ENCODE data around the gene DYNAP. TPM values are rescaled to one million over a fixed set of nuclear protein-coding genes. Genes with fewer than 3 reads are reported as not detected.

The DYNAP gene
- total RNA-seq, 2 donors from 2014 or later, result not detected

DNA sequence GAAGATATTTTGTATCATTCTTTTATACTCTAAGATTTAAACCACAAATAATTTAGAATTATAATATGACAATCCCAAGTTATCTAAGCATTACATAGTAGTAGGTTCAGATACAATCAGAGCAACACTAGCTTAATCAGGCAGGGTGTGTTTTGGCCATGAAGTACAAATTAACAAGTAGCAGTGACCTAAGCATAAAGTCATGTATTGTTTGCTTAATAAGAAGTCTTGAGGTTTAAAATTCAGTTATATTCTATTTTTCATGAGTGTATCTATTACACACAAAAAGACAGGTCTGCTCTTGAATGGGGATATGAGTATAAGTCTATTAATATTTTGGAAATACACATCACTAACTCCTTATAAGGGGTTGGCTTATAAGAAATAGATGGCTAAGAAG, 39.9 kb downstream of the DYNAP start:
- H3K4me1 ChIP-seq, result no peaks in the 10 kb centered on the region
- no peak for DNase-seq
- H3K36me3 ChIP-seq, result no peaks in the 10 kb centered on the region
- no peak overlapping the region for H3K9ac ChIP-seq (ENCODE audit: low read depth in 2 of 2, low read length in 2 of 2)
- H3K4me3 ChIP-seq, result no peak overlapping the region
- no peak overlapping the region for H3K27ac ChIP-seq
- TF ChIP-seq, protein P1, sequence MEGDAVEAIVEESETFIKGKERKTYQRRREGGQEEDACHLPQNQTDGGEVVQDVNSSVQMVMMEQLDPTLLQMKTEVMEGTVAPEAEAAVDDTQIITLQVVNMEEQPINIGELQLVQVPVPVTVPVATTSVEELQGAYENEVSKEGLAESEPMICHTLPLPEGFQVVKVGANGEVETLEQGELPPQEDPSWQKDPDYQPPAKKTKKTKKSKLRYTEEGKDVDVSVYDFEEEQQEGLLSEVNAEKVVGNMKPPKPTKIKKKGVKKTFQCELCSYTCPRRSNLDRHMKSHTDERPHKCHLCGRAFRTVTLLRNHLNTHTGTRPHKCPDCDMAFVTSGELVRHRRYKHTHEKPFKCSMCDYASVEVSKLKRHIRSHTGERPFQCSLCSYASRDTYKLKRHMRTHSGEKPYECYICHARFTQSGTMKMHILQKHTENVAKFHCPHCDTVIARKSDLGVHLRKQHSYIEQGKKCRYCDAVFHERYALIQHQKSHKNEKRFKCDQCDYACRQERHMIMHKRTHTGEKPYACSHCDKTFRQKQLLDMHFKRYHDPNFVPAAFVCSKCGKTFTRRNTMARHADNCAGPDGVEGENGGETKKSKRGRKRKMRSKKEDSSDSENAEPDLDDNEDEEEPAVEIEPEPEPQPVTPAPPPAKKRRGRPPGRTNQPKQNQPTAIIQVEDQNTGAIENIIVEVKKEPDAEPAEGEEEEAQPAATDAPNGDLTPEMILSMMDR (IDR thresholded peaks at IDR 0.05), result no peak
- H3K27me3 ChIP-seq, result no peaks in the 10 kb centered on the region
- no peaks in the 10 kb centered on the region for H3K9me3 ChIP-seq
- intact Hi-C loops (cut with DNase I), result no loop called here

DNA sequence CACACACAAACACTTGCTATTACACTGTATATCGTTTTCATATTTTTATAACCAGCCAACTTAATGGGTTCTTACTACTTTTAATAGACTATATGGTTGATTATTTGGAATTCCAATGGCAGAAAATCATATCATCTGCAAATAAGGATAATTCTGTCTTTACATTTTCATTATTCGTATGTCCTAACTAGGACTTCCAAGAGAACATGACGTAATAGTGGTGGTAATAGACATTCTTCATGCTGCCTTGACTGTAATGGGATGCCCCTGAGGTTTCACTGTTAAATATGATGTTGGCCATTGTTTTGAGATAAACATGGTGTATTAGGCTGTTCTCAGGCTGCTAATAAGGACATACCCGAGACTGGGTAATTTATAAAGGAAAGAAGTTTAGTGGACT, 45.2 kb downstream of the DYNAP start:
- DNase-seq, result no peak
- no peak overlapping the region for H3K4me3 ChIP-seq
- H3K4me1 ChIP-seq, result no peaks in the 10 kb centered on the region
- H3K9me3 ChIP-seq, result no peaks in the 10 kb centered on the region
- H3K27me3 ChIP-seq, result no peaks in the 10 kb centered on the region
- no peak overlapping the region for H3K27ac ChIP-seq
- H3K9ac ChIP-seq (ENCODE audit: low read depth in 2 of 2, low read length in 2 of 2), result no peak overlapping the region
- no peaks in the 10 kb centered on the region for H3K36me3 ChIP-seq
- intact Hi-C loops (cut with DNase I), result no loop called here
- TF ChIP-seq, protein P1 (IDR thresholded peaks at IDR 0.05), result no peak

DNA sequence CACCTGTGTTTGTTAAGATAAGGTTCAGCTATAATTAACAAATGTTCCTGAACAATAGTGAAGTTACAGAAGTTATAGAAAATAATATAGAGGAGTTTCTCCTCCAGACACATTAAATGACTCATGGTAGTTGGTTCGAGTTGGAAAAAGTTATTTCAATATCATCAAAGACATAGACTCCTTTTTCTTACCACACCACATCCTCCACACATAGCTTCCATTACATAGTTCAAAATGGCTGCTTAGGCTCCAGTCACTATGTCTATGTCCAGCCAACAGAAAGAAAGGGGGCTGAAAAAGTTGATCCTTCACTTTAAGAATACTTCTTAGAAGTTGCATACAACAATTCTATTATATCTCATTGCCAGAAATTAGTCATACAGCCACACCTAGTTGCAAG, 50.7 kb downstream of the DYNAP start:
- no peaks in the 10 kb centered on the region for H3K36me3 ChIP-seq
- H3K27ac ChIP-seq, result no peak overlapping the region
- H3K9me3 ChIP-seq, result no peaks in the 10 kb centered on the region
- H3K4me1 ChIP-seq, result no peaks in the 10 kb centered on the region
- no peak overlapping the region for H3K9ac ChIP-seq (ENCODE audit: low read depth in 2 of 2, low read length in 2 of 2)
- intact Hi-C loops (cut with DNase I), result loop anchor here (10.0 kb wide), 3 partner anchors 87 to 1027 kb away; no protein-coding TSS in a partner anchor
- no peaks in the 10 kb centered on the region for H3K27me3 ChIP-seq
- no peak overlapping the region for H3K4me3 ChIP-seq
- DNase-seq, result no peak
- TF ChIP-seq, protein P1 (IDR thresholded peaks at IDR 0.05), result no peak

DNA sequence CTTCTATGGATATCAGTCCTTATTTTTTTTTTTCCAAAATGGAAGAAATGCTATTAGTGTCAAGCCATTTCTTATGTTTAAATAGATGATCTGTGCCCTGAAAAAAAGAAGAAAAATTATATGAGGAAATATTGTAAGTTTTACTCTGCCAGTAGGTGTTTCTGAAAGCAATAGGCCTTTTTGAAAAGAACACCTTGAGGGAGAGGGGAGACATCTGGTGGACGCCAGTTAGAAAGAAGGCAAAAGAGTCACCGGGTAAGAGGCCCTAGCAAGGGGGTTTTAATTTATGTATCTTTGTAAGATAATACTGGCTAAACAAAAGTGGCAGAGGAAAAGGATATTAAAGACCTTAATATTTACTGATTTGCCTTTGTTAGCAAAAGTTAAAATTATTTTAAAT, 56.1 kb downstream of the DYNAP start:
- intact Hi-C loops (cut with DNase I), result loop anchor here (10.0 kb wide), 3 partner anchors 92 to 1032 kb away; no protein-coding TSS in a partner anchor
- H3K27me3 ChIP-seq, result no peaks in the 10 kb centered on the region
- DNase-seq, result peak; percentile 36
- TF ChIP-seq, protein P1 (IDR thresholded peaks at IDR 0.05), result no peak
- no peaks in the 10 kb centered on the region for H3K9me3 ChIP-seq
- no peaks in the 10 kb centered on the region for H3K4me1 ChIP-seq
- no peak overlapping the region for H3K27ac ChIP-seq
- no peaks in the 10 kb centered on the region for H3K36me3 ChIP-seq
- no peak overlapping the region for H3K4me3 ChIP-seq
- H3K9ac ChIP-seq (ENCODE audit: low read depth in 2 of 2, low read length in 2 of 2), result no peak overlapping the region

Other genes with a start within 250 kb of the DYNAP start
- not detected for gene STARD6, start 233.4 kb upstream of the DYNAP start, total RNA-seq
- 1 to 10 TPM; 2.9 to 6.1 TPM for gene C18orf54, start 233.3 kb upstream of the DYNAP start, total RNA-seq
- gene RAB27B, start 237.2 kb downstream of the DYNAP start, total RNA-seq, result 10 to 100 TPM in 1 of 2 donors, 1 to 10 TPM in 1; 8.9 to 12.5 TPM